HCT116 (cell line): Measurements from ENCODE around the gene ITGAL. TPM values are rescaled to one million over a fixed set of nuclear protein-coding genes. Genes with fewer than 3 reads are reported as not detected.

Experiments
- ATAC-seq: fragments of 200-7000 bp; cut with Tn5 transposase; 2 replicates; pipeline ENCODE4 v1.9.1; 2020; ENCODE audit warnings: mild to moderate bottlenecking, moderate library complexity
- BruUV-seq: library from RNA; stranded (reverse); fragments of 400-500 nt; replicated peaks from 2 replicates; lab custom pipeline; 2021; lab: Mats Ljungman, UMichigan
- CTCF ChIA-PET: fragments of 300-600 bp; sonication (Branson Sonifier 250); formaldehyde crosslinking; loops from one replicate; lab custom pipeline; 2021; ENCODE audit warnings: antibody characterized with exemption; lab: Charles Lee
- POLR2A ChIA-PET: fragments of 300-600, 350-600 bp; sonication (Branson Sonifier 250); formaldehyde crosslinking; loops from one replicate; lab custom pipeline; 2021; ENCODE audit warnings: antibody characterized with exemption; lab: Charles Lee
- RAD21 ChIA-PET, 2 experiments: fragments of 300-600 bp; sonication (Branson Sonifier 250); formaldehyde crosslinking; loops; one replicate each; lab custom pipeline; 2023; ENCODE audit warnings: low total read pairs in 2 of 2; ENCODE audit not compliant: uncharacterized antibody in 2 of 2, unreplicated experiment in 2 of 2, low non-redundant PET in 1 of 2; lab: Charles Lee
- DNase-seq: peaks from one replicate; pipeline ENCODE4 v3.0.0-alpha.2; 2010; ENCODE audit warnings: low read depth, low spot score
- H2AFZ ChIP-seq: fragments of 200-600 bp; shearing (Covaris generic), sonication (generic); 2 replicates; pipeline ENCODE4 v1.6.1; 2017; ENCODE audit warnings: low read depth, mixed run types, mixed read lengths, antibody characterized with exemption, low read length; ENCODE audit not compliant: poor library complexity, severe bottlenecking
- H3K27ac ChIP-seq: 2 replicates; pipeline ENCODE4 v1.5.1; 2012; ENCODE audit warnings: low read depth, low read length
- H3K27me3 ChIP-seq: fragments of 200-600 bp; sonication (generic); 2 replicates; pipeline ENCODE4 v1.6.1; 2016; ENCODE audit warnings: mixed run types, low read length, mixed read lengths; ENCODE audit not compliant: insufficient read depth
- H3K36me3 ChIP-seq, 2 experiments: fragments of 200-500 bp in 1 of 2; fragments of 200-600 bp in 1 of 2; sonication (Bioruptor generic) in 1 of 2; sonication (generic) in 1 of 2; 2 replicates each; pipeline versions ENCODE4 v1.5.1 to v1.6.1; 2014 to 2016; ENCODE audit warnings: low read length in 2 of 2, inconsistent platforms in 1 of 2, mixed read lengths in 1 of 2, mixed run types in 1 of 2; ENCODE audit not compliant: insufficient read depth in 2 of 2, control insufficient read depth in 1 of 2
- H3K4me1 ChIP-seq, 2 experiments: fragments of 200-600 bp in 1 of 2; sonication (generic) in 1 of 2; 2 replicates each; pipeline versions ENCODE4 v1.5.1 to v1.6.1; 2012 to 2017; ENCODE audit warnings: low read length in 2 of 2, inconsistent platforms in 1 of 2, mild to moderate bottlenecking in 1 of 2, mixed read lengths in 1 of 2, mixed run types in 1 of 2, moderate library complexity in 1 of 2; ENCODE audit not compliant: insufficient read depth in 2 of 2, control insufficient read depth in 1 of 2
- H3K4me2 ChIP-seq: fragments of 200-600 bp; sonication (generic); 2 replicates; pipeline ENCODE4 v1.6.1; 2017; ENCODE audit warnings: mixed run types, low read length, mixed read lengths
- H3K4me3 ChIP-seq, 2 experiments: fragments of 200-600 bp in 1 of 2; sonication (generic) in 1 of 2; replicated peaks in 1 of 2; 2 replicates each; pipeline ENCODE4 v1.5.1; 2011 to 2016; ENCODE audit warnings: low read length in 2 of 2, control low read depth in 1 of 2, low read depth in 1 of 2, mild to moderate bottlenecking in 1 of 2, mixed read lengths in 1 of 2, mixed run types in 1 of 2
- H3K79me2 ChIP-seq: fragments of 200-600 bp; sonication (generic); 2 replicates; pipeline ENCODE4 v1.6.1; 2017; ENCODE audit warnings: mild to moderate bottlenecking, mixed run types, low read length, moderate library complexity, mixed read lengths; ENCODE audit not compliant: insufficient read depth
- H3K9ac ChIP-seq: fragments of 200-600 bp; sonication (generic); 2 replicates; pipeline ENCODE4 v1.6.1; 2016; ENCODE audit warnings: low read length, mixed read lengths
- H3K9me2 ChIP-seq: fragments of 200-600 bp; sonication (generic), shearing (Covaris generic); 2 replicates; pipeline ENCODE4 v1.6.1; 2017; ENCODE audit warnings: mixed run types, mild to moderate bottlenecking, moderate library complexity; ENCODE audit not compliant: insufficient read depth
- H3K9me3 ChIP-seq, 2 experiments: fragments of 200-500 bp in 1 of 2; fragments of 200-600 bp in 1 of 2; sonication (Bioruptor generic) in 1 of 2; sonication (generic) in 1 of 2; 2 replicates each; pipeline ENCODE4 v1.6.1; 2014 to 2017; ENCODE audit warnings: low read length in 2 of 2, mixed read lengths in 2 of 2, inconsistent platforms in 1 of 2, low read depth in 1 of 2, mild to moderate bottlenecking in 1 of 2, mixed run types in 1 of 2, moderate library complexity in 1 of 2; ENCODE audit not compliant: control insufficient read depth in 1 of 2, insufficient read depth in 1 of 2
- H4K20me1 ChIP-seq: fragments of 200-600 bp; sonication (generic), shearing (Covaris generic); 2 replicates; pipeline ENCODE4 v1.6.1; 2017; ENCODE audit warnings: mixed run types, mild to moderate bottlenecking, moderate library complexity; ENCODE audit not compliant: insufficient read depth
- EGR1 ChIP-seq: IDR thresholded peaks from 2 replicates; pipeline ENCODE4 v1.6.1; 2012; ENCODE audit warnings: low read depth
- ELF1 ChIP-seq: IDR thresholded peaks from 2 replicates; pipeline ENCODE4 v1.6.1; 2012; ENCODE audit warnings: low read depth, borderline replicate concordance
- JUND ChIP-seq: IDR thresholded peaks from 2 replicates; pipeline ENCODE4 v1.6.1; 2012
- ZBTB33 ChIP-seq: IDR thresholded peaks from 2 replicates; pipeline ENCODE4 v1.6.1; 2011; ENCODE audit warnings: mild to moderate bottlenecking, low read length, moderate library complexity; ENCODE audit not compliant: insufficient replicate concordance; ENCODE audit errors: extremely low read depth
- intact Hi-C: fragments of 100-400 bp; cut with micrococcal nuclease; formaldehyde crosslinking; loops from 2 replicates; pipeline ENCODE4 v1.10.0; 2022
- total RNA-seq: library from RNA; stranded (reverse); gene quantifications from one replicate; pipeline ENCODE4 v1.2.1, GENCODE V29; 2021; ENCODE audit not compliant: unreplicated experiment

Gene ITGAL
- total RNA-seq, 1 experiment from 2014 or later: 1.4 TPM

- Histone ChIP-seq H3K79me2 (peaks cover 9% of the 10 kb centered on the region; the same call in 1 of the 2 replicates), H4K20me1 (no peaks in the 10 kb centered on the region), H2AFZ (no peak overlapping the region), H3K4me2 (no peak overlapping the region), H3K4me1 (peaks cover 0 to 4% of the 10 kb centered on the region in 2 experiments; a peak in 2 of 4 replicates), H3K36me3 (peaks cover 2 to 8% of the 10 kb centered on the region in 2 experiments; a peak in 2 of 4 replicates), H3K9ac (no peak overlapping the region), H3K9me3 (no peaks in the 10 kb centered on the region), H3K4me3 (no peak overlapping the region), H3K27ac (no peak overlapping the region), H3K9me2 (no peaks in the 10 kb centered on the region), H3K27me3 (no peaks in the 10 kb centered on the region)
- POLR2A ChIA-PET: no interaction called here
- BruUV-seq: no TSS peak
- RAD21 ChIA-PET: no interaction called here
- intact Hi-C loops: no loop called here
- no peak for DNase-seq
- no peak for ATAC-seq
- TF ChIP-seq ZBTB33: no peak
- TF ChIP-seq ELF1: no peak
- CTCF ChIA-PET: interaction anchor here (1.6 kb wide), 1 partner anchor 10 kb away, joined by 6 read pairs; the partner anchor contains the start of gene DCTPP1
Observed at GRCh38 chr16:30439720-30440348, 32.7 kb upstream of the ITGAL start.

- DNase-seq (no peak), ATAC-seq (no peak)
- H3K9ac ChIP-seq: no peak overlapping the region
- peaks cover 5 to 20% of the 10 kb centered on the region in 2 experiments for H3K4me1 ChIP-seq
- H4K20me1 ChIP-seq: no peaks in the 10 kb centered on the region
- RAD21 ChIA-PET: interaction anchor here in 1 of 2 experiments (0.5 kb wide), 1 partner anchor 301 kb away, joined by 3 read pairs; no protein-coding TSS in a partner anchor
- H3K9me2 ChIP-seq: no peaks in the 10 kb centered on the region
- no peaks in the 10 kb centered on the region for H3K9me3 ChIP-seq
- H3K4me2 ChIP-seq: no peak overlapping the region
- H3K79me2 ChIP-seq: peaks cover 12% of the 10 kb centered on the region; the same call in 1 of the 2 replicates
- TF ChIP-seq EGR1 (no peak), JUND (no peak)
- H3K27me3 ChIP-seq: no peaks in the 10 kb centered on the region
- no TSS peak for BruUV-seq
- H2AFZ ChIP-seq: no peak overlapping the region
- H3K27ac ChIP-seq: no peak overlapping the region
- CTCF ChIA-PET: no interaction called here
- no peak overlapping the region for H3K4me3 ChIP-seq
- intact Hi-C loops: no loop called here
- peaks cover 2 to 8% of the 10 kb centered on the region in 2 experiments; a peak in 2 of 4 replicates for H3K36me3 ChIP-seq
- POLR2A ChIA-PET: no interaction called here
Observed at GRCh38 chr16:30443631-30444030, 28.9 kb upstream of the ITGAL start.
